Mononuclear cell (primary cell): ENCODE measurements around the gene OR8J3. TPM values are rescaled to one million over a fixed set of nuclear protein-coding genes. Genes with fewer than 3 reads are reported as not detected.
"Not testable (repeated sequence)": the region's sequence is repeated elsewhere in the genome, so short reads cannot be mapped to it uniquely, and the experiment has no call there.

Experiments used
- H3K27me3 ChIP-seq: 2 replicates; pipeline ENCODE4 v1.6.0; 2011; ENCODE audit warnings: low read length, control low read depth; ENCODE audit not compliant: insufficient read depth
- H3K4me1 ChIP-seq: 2 replicates; pipeline ENCODE4 v1.5.1; 2011; ENCODE audit warnings: mild to moderate bottlenecking, low read length, control low read depth; ENCODE audit not compliant: insufficient read depth
- H3K4me3 ChIP-seq: 2 replicates; pipeline ENCODE4 v1.5.1; 2011; ENCODE audit warnings: mild to moderate bottlenecking, low read length, moderate library complexity
- H3K9me3 ChIP-seq: 2 replicates; pipeline ENCODE4 v1.5.1; 2011; ENCODE audit warnings: low read depth, mild to moderate bottlenecking, control low read depth, low read length
- total RNA-seq: library from RNA; depleted of rRNA; stranded (reverse); fragments of >200 nt; gene quantifications from one replicate; pipeline ENCODE4 v1.2.3, GENCODE V29; 2012

OR8J3 gene
- total RNA-seq: not detected

- H3K27me3 ChIP-seq: no peaks in the 10 kb centered on the region
- no peaks in the 10 kb centered on the region for H3K9me3 ChIP-seq
- H3K4me3 ChIP-seq: no peak within 1 kb of the TSS
- no peaks in the 10 kb centered on the region for H3K4me1 ChIP-seq
These were observed at the start of gene OR8J3 for GRCh38 chr11:56140151-56140661. TSS of gene OR8J3 (minus strand) at chr11:56140201. CDS start at chr11:56137718, 2,483 bp downstream.

GRCh38 chr11:56188602-56189001, 48.6 kb upstream of the OR8J3 start:
- no peaks in the 10 kb centered on the region for H3K27me3 ChIP-seq
- no peak overlapping the region for H3K4me3 ChIP-seq
- peaks cover 5% of the 10 kb centered on the region for H3K9me3 ChIP-seq

GRCh38 chr11:56183459-56183858, 43.5 kb upstream of the OR8J3 start:
- no peaks in the 10 kb centered on the region for H3K4me1 ChIP-seq
- H3K4me3 ChIP-seq: no peak overlapping the region
- peaks cover 10% of the 10 kb centered on the region for H3K9me3 ChIP-seq
- no peaks in the 10 kb centered on the region for H3K27me3 ChIP-seq

More at GRCh38 chr11:56188602-56189001, 48.6 kb upstream of the OR8J3 start:
- no peaks in the 10 kb centered on the region for H3K4me1 ChIP-seq

- Histone ChIP-seq H3K4me1 (no peaks in the 10 kb centered on the region), H3K27me3 (no peaks in the 10 kb centered on the region), H3K4me3 (no peak within 1 kb of the TSS), H3K9me3 (peaks cover 10% of the 10 kb centered on the region)
These were observed 36.3 kb upstream of the OR8J3 start, which contains the start of gene OR5J2 for GRCh38 chr11:56176318-56176717. TSS of gene OR5J2 (plus strand) at chr11:56176618. CDS start at chr11:56176618, 0 bp downstream.

- Histone ChIP-seq H3K27me3 (no peaks in the 10 kb centered on the region), H3K4me3 (no peak overlapping the region), H3K4me1 (no peaks in the 10 kb centered on the region), H3K9me3 (no peaks in the 10 kb centered on the region)
These were observed 32.3 kb upstream of the OR8J3 start for GRCh38 chr11:56172256-56172830.

- Histone ChIP-seq H3K9me3 (no peaks in the 10 kb centered on the region), H3K4me3 (no peak overlapping the region), H3K4me1 (no peaks in the 10 kb centered on the region)
These were observed 23.8 kb upstream of the OR8J3 start for GRCh38 chr11:56163804-56164203.

GRCh38 chr11:56160217-56160616, 20.2 kb upstream of the OR8J3 start, which contains the start of gene OR8K5:
TSS of gene OR8K5 (minus strand) at chr11:56160317. CDS start at chr11:56160317, 0 bp downstream.
- Histone ChIP-seq H3K4me1 (no peaks in the 10 kb centered on the region), H3K4me3 (no peak within 1 kb of the TSS), H3K27me3 (no peaks in the 10 kb centered on the region), H3K9me3 (peaks cover 13% of the 10 kb centered on the region)

More at GRCh38 chr11:56163804-56164203, 23.8 kb upstream of the OR8J3 start:
- H3K27me3 ChIP-seq: no peaks in the 10 kb centered on the region

GRCh38 chr11:56152333-56152732, 12.3 kb upstream of the OR8J3 start:
- no peaks in the 10 kb centered on the region for H3K4me1 ChIP-seq
- peaks cover 18% of the 10 kb centered on the region for H3K9me3 ChIP-seq
- no peaks in the 10 kb centered on the region for H3K27me3 ChIP-seq
- no peak overlapping the region for H3K4me3 ChIP-seq

GRCh38 chr11:56151376-56151775, 11.4 kb upstream of the OR8J3 start:
- H3K4me3 ChIP-seq: no peak overlapping the region
- H3K9me3 ChIP-seq: peaks cover 12% of the 10 kb centered on the region
- H3K27me3 ChIP-seq: no peaks in the 10 kb centered on the region
- no peaks in the 10 kb centered on the region for H3K4me1 ChIP-seq

- not testable (repeated sequence) for H3K4me3 ChIP-seq
These were observed 3.7 kb upstream of the OR8J3 start for GRCh38 chr11:56143681-56144080.

GRCh38 chr11:56122073-56122472, 17.9 kb downstream of the OR8J3 start, which contains the start of gene OR8H3:
TSS of gene OR8H3 (plus strand) at chr11:56122373. CDS start at chr11:56122373, 0 bp downstream.
- H3K4me3 ChIP-seq: no peak within 1 kb of the TSS
- no peaks in the 10 kb centered on the region for H3K27me3 ChIP-seq
- H3K4me1 ChIP-seq: no peaks in the 10 kb centered on the region
- no peaks in the 10 kb centered on the region for H3K9me3 ChIP-seq

More at GRCh38 chr11:56143681-56144080, 3.7 kb upstream of the OR8J3 start:
- not testable (repeated sequence) for H3K9me3 ChIP-seq, H3K4me1 ChIP-seq, H3K27me3 ChIP-seq

- Histone ChIP-seq H3K4me3 (no peak within 1 kb of the TSS), H3K4me1 (no peaks in the 10 kb centered on the region), H3K9me3 (no peaks in the 10 kb centered on the region), H3K27me3 (no peaks in the 10 kb centered on the region)
These were observed 36.7 kb downstream of the OR8J3 start, which contains the start of gene OR8H2 for GRCh38 chr11:56103210-56103737. TSS of gene OR8H2 (plus strand) at chr11:56103687. CDS start at chr11:56105043, 1,356 bp downstream.

- H3K9me3 ChIP-seq: no peaks in the 10 kb centered on the region
- H3K4me3 ChIP-seq: no peak within 1 kb of the TSS
- H3K4me1 ChIP-seq: no peaks in the 10 kb centered on the region
- no peaks in the 10 kb centered on the region for H3K27me3 ChIP-seq
These were observed 47.0 kb downstream of the OR8J3 start, which contains the start of gene OR8I2 for GRCh38 chr11:56093008-56093407. TSS of gene OR8I2 (plus strand) at chr11:56093308. CDS start at chr11:56093308, 0 bp downstream.

- H3K27me3 ChIP-seq: no peaks in the 10 kb centered on the region
- H3K4me3 ChIP-seq: no peak overlapping the region
- no peaks in the 10 kb centered on the region for H3K4me1 ChIP-seq
- H3K9me3 ChIP-seq: no peaks in the 10 kb centered on the region
These were observed 50.3 kb downstream of the OR8J3 start for GRCh38 chr11:56089697-56090096.
